GM12878 (cell line): ENCODE results near the gene OR52K1. TPM values are rescaled to one million over a fixed set of nuclear protein-coding genes. Genes with fewer than 3 reads are reported as not detected.
"Not testable (repeated sequence)": the region's sequence is repeated elsewhere in the genome, so short reads cannot be mapped to it uniquely, and the experiment has no call there.

Experiments used
- ATAC-seq: fragments of 200-7000 bp; cut with Tn5 transposase; 3 replicates; pipeline ENCODE4 v1.9.1; 2020; ENCODE audit warnings: mild to moderate bottlenecking, moderate library complexity
- BruUV-seq: library from RNA; stranded (reverse); fragments of 400-500 nt; replicated peaks from 2 replicates; lab custom pipeline; 2021; lab: Mats Ljungman, UMichigan
- CTCF ChIA-PET: fragments of 300-600 bp; sonication (Branson Sonifier 250); formaldehyde crosslinking; extraction: SDS; loops from one replicate; lab custom pipeline; 2021; ENCODE audit warnings: inconsistent platforms; lab: Yijun Ruan, JAX
- POLR2A ChIA-PET: fragments of 350-600 bp; formaldehyde crosslinking; extraction: SDS; loops from one replicate; lab custom pipeline; 2021; ENCODE audit warnings: inconsistent platforms; lab: Charles Lee
- RAD21 ChIA-PET: fragments of 300-600 bp; sonication (Branson Sonifier 250); formaldehyde crosslinking; loops from one replicate; lab custom pipeline; 2023; ENCODE audit warnings: antibody characterized with exemption; ENCODE audit not compliant: unreplicated experiment; lab: Charles Lee
- SMC1A ChIA-PET: fragments of 300-600 bp; sonication (Branson Sonifier 250); formaldehyde crosslinking; loops from one replicate; lab custom pipeline; 2023; ENCODE audit not compliant: unreplicated experiment, uncharacterized antibody; lab: Charles Lee
- DNase-seq: peaks from one replicate; pipeline ENCODE4 v3.0.0-alpha.2; 2011; ENCODE audit warnings: low read depth, low spot score
- FAIRE-seq: peaks from 3 replicates; lab custom pipeline; 2011; peaks lifted over from hg19 to GRCh38; lab: Jason Lieb, UNC
- H2AFZ ChIP-seq: 2 replicates; pipeline ENCODE4 v1.6.0; 2011; ENCODE audit warnings: low read depth, low read length, control low read depth; ENCODE audit not compliant: control insufficient read depth
- H3K27ac ChIP-seq: 2 replicates; pipeline ENCODE4 v1.5.1; 2011; ENCODE audit warnings: control low read depth; ENCODE audit not compliant: control insufficient read depth, insufficient read depth
- H3K27me3 ChIP-seq, 2 experiments: replicated peaks in 1 of 2; 2 replicates each; pipeline versions ENCODE4 v1.6.0 to v1.6.1; 2011; ENCODE audit warnings: low read length in 1 of 2; ENCODE audit not compliant: control insufficient read depth in 2 of 2, insufficient read depth in 2 of 2
- H3K36me3 ChIP-seq, 2 experiments: 2 replicates each; pipeline ENCODE4 v1.5.1; 2011; ENCODE audit warnings: low read length in 1 of 2; ENCODE audit not compliant: control insufficient read depth in 2 of 2, insufficient read depth in 2 of 2
- H3K4me1 ChIP-seq: 2 replicates; pipeline ENCODE4 v1.6.1; 2011; ENCODE audit warnings: mild to moderate bottlenecking, low read length, moderate library complexity, mixed read lengths; ENCODE audit not compliant: control insufficient read depth, insufficient read depth
- H3K4me2 ChIP-seq: 2 replicates; pipeline ENCODE4 v1.6.0; 2011; ENCODE audit warnings: control low read depth; ENCODE audit not compliant: control insufficient read depth, insufficient read depth
- H3K4me3 ChIP-seq: fragments of 200-600 bp; sonication (generic); 2 replicates; pipeline ENCODE4 v1.5.1; 2016
- H3K79me2 ChIP-seq: 2 replicates; pipeline ENCODE4 v1.6.0; 2011; ENCODE audit warnings: low read length; ENCODE audit not compliant: control insufficient read depth, insufficient read depth
- H3K9ac ChIP-seq: 2 replicates; pipeline ENCODE4 v1.8.0; 2011; ENCODE audit warnings: low read length, control low read depth, mixed read lengths; ENCODE audit not compliant: control insufficient read depth, insufficient read depth
- H3K9me3 ChIP-seq: replicated peaks from 3 replicates; pipeline ENCODE4 v1.5.1; 2011; ENCODE audit warnings: mild to moderate bottlenecking, low read length; ENCODE audit not compliant: control insufficient read depth, insufficient read depth
- H4K20me1 ChIP-seq: 2 replicates; pipeline ENCODE4 v1.6.0; 2011; ENCODE audit not compliant: control insufficient read depth, insufficient read depth
- GATAD2B ChIP-seq: fragments of 450-650 bp; conservative IDR thresholded peaks from 2 replicates; pipeline ENCODE4 v1.6.1; 2017; ENCODE audit warnings: low read depth, mild to moderate bottlenecking, moderate library complexity
- IKZF1 ChIP-seq: fragments of 450-650 bp; conservative IDR thresholded peaks from 2 replicates; pipeline ENCODE4 v1.6.1; 2017; ENCODE audit warnings: antibody characterized with exemption, mild to moderate bottlenecking
- RELA ChIP-seq: fragments of 450-650 bp; IDR thresholded peaks from 2 replicates; pipeline ENCODE4 v1.8.0; 2014; ENCODE audit warnings: borderline replicate concordance; ENCODE audit not compliant: partially characterized antibody
- ZNF24 ChIP-seq: fragments of 450-650 bp; IDR thresholded peaks from 2 replicates; pipeline ENCODE4 v1.6.1; 2017; ENCODE audit warnings: antibody characterized with exemption, mild to moderate bottlenecking
- WGBS: methylation state at CpG from one replicate; pipeline ENCODE4 v1.1.6; 2016; ENCODE audit warnings: low lambda C conversion rate; ENCODE audit not compliant: insufficient replicate concordance, insufficient coverage; ENCODE audit errors: missing lambda C conversion rate; 5-methylcytosine and 5-hydroxymethylcytosine counted together
- in situ Hi-C: fragments of 300-500 bp; cut with MboI; formaldehyde crosslinking; loops from 9 replicates; pipeline ENCODE4 v1.14.3; 2018; ENCODE audit warnings: mixed read lengths
- intact Hi-C: fragments of 100-400 bp; cut with micrococcal nuclease; formaldehyde crosslinking; loops from one replicate; pipeline ENCODE4 v1.14.2; 2022; ENCODE audit not compliant: unreplicated experiment
- polyA plus RNA-seq, 11 experiments: library from polyadenylated mRNA; depleted of rRNA in 4 of 11; unstranded in 6 of 11; stranded (reverse) in 5 of 11; fragments of >200 nt; fragmentation: Nextera tagmentation in 4 of 11; fragmentation: Illumina TruSeq in 1 of 11; extraction: Ambion mirVana in 4 of 11; extraction: Trizol in 1 of 11; gene quantifications; 1 replicate in 1 of 11; 2 replicates in 10 of 11; pipeline versions ENCODE4 v1.2.1 to v1.2.3, GENCODE V29; 2011 to 2016; ENCODE audit warnings: inconsistent platforms in 2 of 11, missing spikeins in 2 of 11, low read depth in 1 of 11
- total RNA-seq, 4 experiments: library from RNA; depleted of rRNA in 3 of 4; stranded (reverse); fragments of >200 nt in 3 of 4; fragmentation: Illumina TruSeq in 1 of 4; extraction: Trizol in 1 of 4; gene quantifications; 2 replicates each; pipeline versions ENCODE4 v1.2.1 to v1.2.3, GENCODE V29; 2013 to 2021

OR52K1 gene
- total and polyA plus RNA-seq, 10 of the 15 experiments (the other 5 are each of a cell fraction or from before 2014, with no cell fraction given) = not detected

GRCh38 chr11:4523666-4524065, 41.2 kb downstream of the OR52K1 start (continued):
- TF ChIP-seq GATAD2B = no peak

DNA sequence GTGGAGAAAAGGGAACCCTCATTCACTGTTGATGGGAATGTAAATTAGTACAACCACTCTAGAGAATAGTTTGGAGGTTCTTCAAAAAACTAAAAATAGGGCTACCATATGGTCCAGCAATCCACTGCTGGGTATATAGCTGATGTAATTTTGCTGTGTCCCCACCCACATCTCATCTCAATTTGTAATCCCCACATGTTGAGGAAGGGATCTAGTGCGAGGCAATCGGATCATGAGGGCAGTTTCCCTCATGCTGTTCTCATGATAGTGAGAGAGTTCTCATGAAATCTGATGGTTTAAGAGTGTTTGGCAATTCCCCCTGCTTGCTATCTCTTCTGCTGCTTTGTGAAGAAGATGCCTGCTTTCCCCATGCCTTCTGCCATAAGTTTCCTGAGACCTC, 45.5 kb downstream of the OR52K1 start:
- no peaks in the 10 kb centered on the region for H3K4me1 ChIP-seq
- H3K9ac ChIP-seq = no peak overlapping the region
- DNase-seq = no peak
- no peak for FAIRE-seq
- no peaks in the 10 kb centered on the region; a peak in 2 of 4 replicates for H3K27me3 ChIP-seq
- no peak overlapping the region for H3K27ac ChIP-seq
- no peaks in the 10 kb centered on the region for H4K20me1 ChIP-seq
- H3K4me2 ChIP-seq = no peak overlapping the region
- H3K4me3 ChIP-seq = no peak overlapping the region
- no peaks in the 10 kb centered on the region for H3K9me3 ChIP-seq
- in situ Hi-C loops (no loop called here), intact Hi-C loops (no loop called here)
- BruUV-seq = no TSS peak
- H3K79me2 ChIP-seq = no peaks in the 10 kb centered on the region
- POLR2A ChIA-PET = no interaction called here
- 49% methylated on average over 2 of the region's 2 CpGs for WGBS
- CTCF ChIA-PET = interaction anchor here (1.1 kb wide), 1 partner anchor 11 kb away, joined by 4 read pairs; no protein-coding TSS in a partner anchor
- RAD21 ChIA-PET = no interaction called here
- H3K36me3 ChIP-seq = no peaks in the 10 kb centered on the region
- ATAC-seq = no peak
- SMC1A ChIA-PET = no interaction called here
- TF ChIP-seq IKZF1 (no peak), ZNF24 (no peak), RELA (no peak)
- H2AFZ ChIP-seq = no peak overlapping the region

GRCh38 chr11:4531686-4532085, 49.2 kb downstream of the OR52K1 start:
- H3K79me2 ChIP-seq, H2AFZ ChIP-seq, SMC1A ChIA-PET, POLR2A ChIA-PET, BruUV-seq, H3K4me1 ChIP-seq, H3K27ac ChIP-seq, H3K4me3 ChIP-seq, H3K4me2 ChIP-seq, intact Hi-C loops, DNase-seq, H4K20me1 ChIP-seq, ATAC-seq, H3K27me3 ChIP-seq, H3K9ac ChIP-seq, RAD21 ChIA-PET, H3K9me3 ChIP-seq, H3K36me3 ChIP-seq, CTCF ChIA-PET, FAIRE-seq, in situ Hi-C loops: not testable (repeated sequence)
- WGBS = 32% methylated on average over 11 of the region's 11 CpGs
